K562 (cell line): ENCODE data around the gene ANO1. TPM values are rescaled to one million over a fixed set of nuclear protein-coding genes. Genes with fewer than 3 reads are reported as not detected.

Experiments used
- ARHGAP35 ChIP-seq: fragments of 450-650 bp; IDR thresholded peaks from 2 replicates; pipeline ENCODE4 v1.6.1; 2018; ENCODE audit not compliant: partially characterized antibody
- CBX1 ChIP-seq: sonication (generic); IDR thresholded peaks from 2 replicates; pipeline ENCODE4 v1.6.1; 2016; ENCODE audit warnings: antibody characterized with exemption, low read depth, mild to moderate bottlenecking
- ESRRA ChIP-seq: fragments of 450-650 bp; IDR thresholded peaks from 2 replicates; pipeline ENCODE4 v1.6.1; 2014; ENCODE audit warnings: low read depth, mild to moderate bottlenecking, moderate library complexity, borderline replicate concordance
- FOXK1 ChIP-seq: sonication (generic); formaldehyde crosslinking; IDR thresholded peaks from 2 replicates; pipeline ENCODE4 v1.8.0; 2022; ENCODE audit warnings: missing genetic modification reagents, mild to moderate bottlenecking, borderline replicate concordance
- MBD2 ChIP-seq: sonication (generic); IDR thresholded peaks from 2 replicates; pipeline ENCODE4 v1.6.1; 2016; ENCODE audit warnings: low read depth, borderline replicate concordance
- MECOM ChIP-seq: fragments of 250-450 bp; sonication (Bioruptor Pico); IDR thresholded peaks from 2 replicates; pipeline ENCODE4 v1.8.0; 2022; ENCODE audit warnings: inconsistent platforms
- MEF2A ChIP-seq: IDR thresholded peaks from 2 replicates; pipeline ENCODE4 v1.6.1; 2011; ENCODE audit warnings: low read depth, mild to moderate bottlenecking, low read length, moderate library complexity; ENCODE audit not compliant: control insufficient read depth
- NCOR1 ChIP-seq: fragments of 450-650 bp; IDR thresholded peaks from 2 replicates; pipeline ENCODE4 v1.6.1; 2016; ENCODE audit warnings: mild to moderate bottlenecking, moderate library complexity
- NUFIP1 ChIP-seq: fragments of 450-650 bp; IDR thresholded peaks from 2 replicates; pipeline ENCODE4 v1.6.1; 2018; ENCODE audit not compliant: partially characterized antibody
- PHB ChIP-seq: fragments of 250-450 bp; sonication (Bioruptor Pico); IDR thresholded peaks from 2 replicates; pipeline ENCODE4 v1.5.0; 2021
- PTBP1 ChIP-seq: fragments of 200-400 bp; formaldehyde crosslinking; IDR thresholded peaks from 2 replicates; pipeline ENCODE4 v1.6.1; 2017; ENCODE audit warnings: low read depth, low read length
- RBM22 ChIP-seq: fragments of 200-400 bp; formaldehyde crosslinking; IDR thresholded peaks from 2 replicates; pipeline ENCODE4 v1.6.1; 2018; ENCODE audit warnings: low read length, low read depth; ENCODE audit not compliant: poor library complexity, severe bottlenecking
- TCF3 ChIP-seq: sonication (generic); formaldehyde crosslinking; IDR thresholded peaks from 2 replicates; pipeline ENCODE4 v1.4.0; 2020; ENCODE audit warnings: mild to moderate bottlenecking, missing genetic modification reagents
- TEAD1 ChIP-seq, 2 experiments: fragments of 450-650 bp in 1 of 2; sonication (generic) in 1 of 2; formaldehyde crosslinking; IDR thresholded peaks; 2 replicates each; pipeline versions ENCODE4 v1.4.0 to v1.8.0; 2020 to 2022; ENCODE audit warnings: mild to moderate bottlenecking in 2 of 2, missing genetic modification reagents in 1 of 2
- TEAD2 ChIP-seq: fragments of 450-650 bp; IDR thresholded peaks from 2 replicates; pipeline ENCODE4 v1.6.1; 2016; ENCODE audit warnings: missing genetic modification characterization, control low read depth, missing compliant biosample characterization
- TEAD4 ChIP-seq, 2 experiments: sonication (generic) in 1 of 2; formaldehyde crosslinking in 1 of 2; IDR thresholded peaks; 2 replicates each; pipeline versions ENCODE4 v1.6.1 to v1.8.0; 2012 to 2022; ENCODE audit warnings: borderline replicate concordance in 1 of 2, inconsistent platforms in 1 of 2, low read length in 1 of 2, mild to moderate bottlenecking in 1 of 2, missing genetic modification reagents in 1 of 2
- TOE1 ChIP-seq, 2 experiments: fragments of 450-650 bp in 1 of 2; sonication (generic) in 1 of 2; formaldehyde crosslinking in 1 of 2; IDR thresholded peaks; 2 replicates each; pipeline versions ENCODE4 v1.7.1 to v1.8.0; 2016 to 2022; ENCODE audit warnings: borderline replicate concordance in 2 of 2, mild to moderate bottlenecking in 2 of 2, antibody characterized with exemption in 1 of 2, inconsistent platforms in 1 of 2, low read depth in 1 of 2, missing genetic modification reagents in 1 of 2, moderate library complexity in 1 of 2
- polyA plus RNA-seq, 8 experiments: library from polyadenylated mRNA; depleted of rRNA in 4 of 8; stranded (reverse) in 5 of 8; unstranded in 3 of 8; fragments of >200 nt; fragmentation: Nextera tagmentation in 2 of 8; fragmentation: Illumina TruSeq in 1 of 8; extraction: Ambion mirVana in 2 of 8; extraction: Trizol in 1 of 8; gene quantifications; 2 replicates each; pipeline versions ENCODE4 v1.2.1 to v1.2.3, GENCODE V29; 2011 to 2014; ENCODE audit warnings: inconsistent platforms in 1 of 8, missing spikeins in 1 of 8
- total RNA-seq, 7 experiments: library from RNA; depleted of rRNA in 6 of 7; stranded (reverse); fragments of >200 nt in 6 of 7; fragmentation: Illumina TruSeq in 2 of 7; extraction: Trizol in 2 of 7; gene quantifications; 2 replicates each; pipeline versions ENCODE4 v1.2.1 to v1.2.3, GENCODE V29; 2011 to 2021; ENCODE audit warnings: low replicate concordance in 1 of 7
- TF ChIP-seq, protein P1 (sequence below): sonication (generic); formaldehyde crosslinking; IDR thresholded peaks from 2 replicates; pipeline ENCODE4 v1.8.1; 2023; ENCODE audit warnings: mild to moderate bottlenecking, missing genetic modification reagents
- TF ChIP-seq, protein P2 (sequence below): sonication (generic); IDR thresholded peaks from 2 replicates; pipeline ENCODE4 v1.6.1; 2016
- TF ChIP-seq, protein P3 (sequence below): sonication (generic); formaldehyde crosslinking; IDR thresholded peaks from 2 replicates; pipeline ENCODE4 v1.8.0; 2022; ENCODE audit warnings: mild to moderate bottlenecking, missing genetic modification reagents

The ANO1 gene
- total and polyA plus RNA-seq, 9 of the 15 experiments (the other 6 are each of a cell fraction or from before 2014, with no cell fraction given) = not detected

DNA sequence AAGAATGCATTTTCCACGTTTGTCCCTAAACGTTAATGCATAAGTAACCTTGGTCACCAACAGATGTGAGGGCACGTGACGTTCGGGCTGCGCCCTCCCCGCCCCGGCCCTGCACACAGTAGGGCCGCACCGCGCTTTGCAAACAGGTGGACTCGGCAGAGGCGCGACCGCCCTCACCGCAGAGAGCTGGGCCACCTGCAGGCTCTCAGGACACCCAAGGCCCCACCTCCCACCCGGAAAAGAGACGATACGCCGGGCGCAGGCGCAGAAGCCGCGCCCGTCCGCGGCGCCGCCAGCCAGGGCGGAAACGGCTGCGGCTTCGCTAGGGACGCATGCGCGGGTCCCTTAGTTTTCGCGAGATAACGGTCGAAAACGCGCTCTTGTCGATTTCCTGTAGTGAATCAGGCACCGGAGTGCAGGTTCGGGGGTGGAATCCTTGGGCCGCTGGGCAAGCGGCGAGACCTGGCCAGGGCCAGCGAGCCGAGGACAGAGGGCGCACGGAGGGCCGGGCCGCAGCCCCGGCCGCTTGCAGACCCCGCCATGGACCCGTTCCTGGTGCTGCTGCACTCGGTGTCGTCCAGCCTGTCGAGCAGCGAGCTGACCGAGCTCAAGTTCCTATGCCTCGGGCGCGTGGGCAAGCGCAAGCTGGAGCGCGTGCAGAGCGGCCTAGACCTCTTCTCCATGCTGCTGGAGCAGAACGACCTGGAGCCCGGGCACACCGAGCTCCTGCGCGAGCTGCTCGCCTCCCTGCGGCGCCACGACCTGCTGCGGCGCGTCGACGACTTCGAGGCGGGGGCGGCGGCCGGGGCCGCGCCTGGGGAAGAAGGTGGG, 125.0 kb downstream of the ANO1 start, which contains the start of gene FADD (continued):
- TF ChIP-seq TEAD1 (CRISPR knock-in tag; IDR thresholded peaks at IDR 0.05) (no peak; a peak in 1 of 4 replicates), TEAD4 (IDR thresholded peaks at IDR 0.05; ENCODE audit: low read length) (no peak), TEAD4 (CRISPR knock-in tag; IDR thresholded peaks at IDR 0.05; ENCODE audit: borderline replicate concordance) (no peak), FOXK1 (CRISPR knock-in tag) (peak; percentile 49; the same call in 1 of the 2 replicates), CBX1 (peak; percentile 14; the same call in 1 of the 2 replicates), MEF2A (no peak), NUFIP1 (no peak), ESRRA (no peak; the same call in 1 of the 2 replicates), RBM22 (peak; percentile 74), TCF3 (CRISPR knock-in tag) (no peak), TEAD2 (tag) (no peak), PTBP1 (no peak), MBD2 (no peak; the same call in 1 of the 2 replicates), MECOM (CRISPR knock-in tag) (no peak), PHB (no peak), ARHGAP35 (no peak), TOE1 (IDR thresholded peaks at IDR 0.05; ENCODE audit: borderline replicate concordance) (no peak), TOE1 (CRISPR knock-in tag; IDR thresholded peaks at IDR 0.05; ENCODE audit: borderline replicate concordance, low read depth) (no peak), NCOR1 (no peak)
- TF ChIP-seq, protein P1, sequence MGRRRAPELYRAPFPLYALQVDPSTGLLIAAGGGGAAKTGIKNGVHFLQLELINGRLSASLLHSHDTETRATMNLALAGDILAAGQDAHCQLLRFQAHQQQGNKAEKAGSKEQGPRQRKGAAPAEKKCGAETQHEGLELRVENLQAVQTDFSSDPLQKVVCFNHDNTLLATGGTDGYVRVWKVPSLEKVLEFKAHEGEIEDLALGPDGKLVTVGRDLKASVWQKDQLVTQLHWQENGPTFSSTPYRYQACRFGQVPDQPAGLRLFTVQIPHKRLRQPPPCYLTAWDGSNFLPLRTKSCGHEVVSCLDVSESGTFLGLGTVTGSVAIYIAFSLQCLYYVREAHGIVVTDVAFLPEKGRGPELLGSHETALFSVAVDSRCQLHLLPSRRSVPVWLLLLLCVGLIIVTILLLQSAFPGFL = no peak
- TF ChIP-seq, protein P2, sequence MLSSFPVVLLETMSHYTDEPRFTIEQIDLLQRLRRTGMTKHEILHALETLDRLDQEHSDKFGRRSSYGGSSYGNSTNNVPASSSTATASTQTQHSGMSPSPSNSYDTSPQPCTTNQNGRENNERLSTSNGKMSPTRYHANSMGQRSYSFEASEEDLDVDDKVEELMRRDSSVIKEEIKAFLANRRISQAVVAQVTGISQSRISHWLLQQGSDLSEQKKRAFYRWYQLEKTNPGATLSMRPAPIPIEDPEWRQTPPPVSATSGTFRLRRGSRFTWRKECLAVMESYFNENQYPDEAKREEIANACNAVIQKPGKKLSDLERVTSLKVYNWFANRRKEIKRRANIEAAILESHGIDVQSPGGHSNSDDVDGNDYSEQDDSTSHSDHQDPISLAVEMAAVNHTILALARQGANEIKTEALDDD = no peak
- TF ChIP-seq, protein P3, sequence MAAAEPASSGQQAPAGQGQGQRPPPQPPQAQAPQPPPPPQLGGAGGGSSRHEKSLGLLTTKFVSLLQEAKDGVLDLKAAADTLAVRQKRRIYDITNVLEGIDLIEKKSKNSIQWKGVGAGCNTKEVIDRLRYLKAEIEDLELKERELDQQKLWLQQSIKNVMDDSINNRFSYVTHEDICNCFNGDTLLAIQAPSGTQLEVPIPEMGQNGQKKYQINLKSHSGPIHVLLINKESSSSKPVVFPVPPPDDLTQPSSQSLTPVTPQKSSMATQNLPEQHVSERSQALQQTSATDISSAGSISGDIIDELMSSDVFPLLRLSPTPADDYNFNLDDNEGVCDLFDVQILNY (CRISPR knock-in tag) = no peak
